ENCODE data around the gene ACTR8.
"Not testable (repeated sequence)": the region's sequence is repeated elsewhere in the genome, so short reads cannot be mapped to it uniquely, and the experiment has no call there.

ACTR8 gene, protein sequence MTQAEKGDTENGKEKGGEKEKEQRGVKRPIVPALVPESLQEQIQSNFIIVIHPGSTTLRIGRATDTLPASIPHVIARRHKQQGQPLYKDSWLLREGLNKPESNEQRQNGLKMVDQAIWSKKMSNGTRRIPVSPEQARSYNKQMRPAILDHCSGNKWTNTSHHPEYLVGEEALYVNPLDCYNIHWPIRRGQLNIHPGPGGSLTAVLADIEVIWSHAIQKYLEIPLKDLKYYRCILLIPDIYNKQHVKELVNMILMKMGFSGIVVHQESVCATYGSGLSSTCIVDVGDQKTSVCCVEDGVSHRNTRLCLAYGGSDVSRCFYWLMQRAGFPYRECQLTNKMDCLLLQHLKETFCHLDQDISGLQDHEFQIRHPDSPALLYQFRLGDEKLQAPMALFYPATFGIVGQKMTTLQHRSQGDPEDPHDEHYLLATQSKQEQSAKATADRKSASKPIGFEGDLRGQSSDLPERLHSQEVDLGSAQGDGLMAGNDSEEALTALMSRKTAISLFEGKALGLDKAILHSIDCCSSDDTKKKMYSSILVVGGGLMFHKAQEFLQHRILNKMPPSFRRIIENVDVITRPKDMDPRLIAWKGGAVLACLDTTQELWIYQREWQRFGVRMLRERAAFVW

DNA sequence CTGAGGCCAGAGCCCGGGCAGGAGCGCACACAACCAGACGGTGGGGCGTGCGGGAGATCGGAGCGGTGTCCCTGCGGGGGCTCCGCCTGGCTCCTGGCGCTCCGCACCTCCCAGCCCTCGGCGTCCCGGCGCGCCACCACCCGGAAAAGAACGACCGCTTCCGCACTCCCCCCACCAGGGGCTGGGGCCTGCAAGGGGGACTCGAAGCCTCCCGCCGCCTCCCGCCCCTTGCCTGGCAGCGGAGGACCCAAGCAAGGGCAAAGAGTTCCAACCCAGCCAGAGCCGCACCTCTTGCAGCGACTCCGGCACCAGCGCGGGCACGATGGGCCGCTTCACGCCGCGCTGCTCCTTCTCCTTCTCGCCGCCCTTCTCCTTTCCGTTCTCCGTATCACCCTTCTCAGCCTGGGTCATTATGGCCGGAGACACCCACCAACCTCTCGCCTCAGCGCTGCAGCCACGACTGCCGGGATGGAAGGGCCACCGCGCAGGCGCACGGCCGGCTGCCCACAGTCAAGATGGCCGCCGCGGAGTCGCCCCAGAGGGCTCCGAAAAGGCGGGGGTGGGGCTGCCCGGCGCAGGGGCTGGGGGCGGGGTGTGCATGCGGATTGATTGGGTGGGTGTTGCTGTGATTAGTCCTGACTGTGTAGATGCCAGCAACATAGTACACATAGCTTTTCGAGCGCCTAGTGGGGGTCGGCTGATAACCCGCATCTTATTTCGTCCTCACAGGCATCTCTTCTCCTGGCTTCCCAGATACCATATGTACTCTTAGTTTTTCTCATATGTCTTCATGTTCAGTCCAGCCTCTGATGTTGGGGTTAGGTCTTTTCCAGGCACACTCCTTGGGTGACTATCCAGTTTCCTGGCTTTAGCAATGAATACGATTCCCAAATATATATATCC, at the start of gene ACTR8:
Gene ACTR8 (minus strand): TSS at position 462 of the 903 bp plus-strand sequence. CDS start 51 bp downstream, at position 411.
- FAIRE-seq, result no peak

GRCh38 chr3:53927208-53927872, 45.4 kb upstream of the ACTR8 start:
- FAIRE-seq, result not testable (repeated sequence)

GRCh38 chr3:53921296-53921695, 39.3 kb upstream of the ACTR8 start:
- no peak for FAIRE-seq

DNA sequence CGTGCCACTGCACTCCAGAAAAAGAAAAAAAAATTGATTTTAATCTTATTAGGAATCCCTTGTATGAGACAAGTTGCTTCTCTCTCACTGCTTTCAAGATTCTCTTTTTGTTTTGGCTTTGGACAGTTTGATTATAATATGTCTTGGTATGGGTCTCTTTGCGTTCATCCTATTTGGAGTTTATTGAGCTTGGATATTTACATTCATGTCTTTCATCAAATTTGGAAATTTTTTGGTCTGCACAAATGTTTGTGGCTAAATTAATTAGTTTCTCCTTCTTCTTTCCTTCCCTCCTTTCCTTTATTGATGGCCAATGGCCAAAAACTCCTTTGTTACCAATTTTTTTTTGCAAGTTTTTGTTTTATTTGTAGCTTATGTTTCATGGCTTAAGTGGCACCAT, 37.8 kb upstream of the ACTR8 start:
- FAIRE-seq, result no peak

- no peak for FAIRE-seq
Measured at GRCh38 chr3:53913401-53913800, 31.4 kb upstream of the ACTR8 start.

GRCh38 chr3:53902711-53903110, 20.8 kb upstream of the ACTR8 start:
- FAIRE-seq, result no peak

GRCh38 chr3:53902067-53902466, 20.1 kb upstream of the ACTR8 start:
- no peak for FAIRE-seq

GRCh38 chr3:53900666-53901331, 18.8 kb upstream of the ACTR8 start:
- FAIRE-seq, result no peak

GRCh38 chr3:53899750-53900149, 17.8 kb upstream of the ACTR8 start:
- FAIRE-seq, result no peak

DNA sequence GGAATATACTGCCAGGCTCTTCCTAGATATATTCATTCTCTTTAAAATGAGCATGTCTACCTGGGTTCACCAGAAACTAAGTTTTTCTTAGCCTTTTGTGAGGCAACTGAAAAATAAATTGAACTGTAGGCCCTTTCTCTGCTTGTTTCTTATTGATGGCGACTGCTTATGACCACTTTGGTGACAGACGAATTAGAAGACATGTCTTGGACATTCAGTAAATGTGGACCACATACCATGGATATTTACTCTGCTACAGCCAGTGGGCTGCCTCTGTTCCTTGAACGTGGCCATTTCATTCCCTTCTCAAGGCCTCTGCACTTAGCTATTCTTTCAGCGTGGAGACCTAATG, 10.3 kb upstream of the ACTR8 start:
- FAIRE-seq, result no peak

DNA sequence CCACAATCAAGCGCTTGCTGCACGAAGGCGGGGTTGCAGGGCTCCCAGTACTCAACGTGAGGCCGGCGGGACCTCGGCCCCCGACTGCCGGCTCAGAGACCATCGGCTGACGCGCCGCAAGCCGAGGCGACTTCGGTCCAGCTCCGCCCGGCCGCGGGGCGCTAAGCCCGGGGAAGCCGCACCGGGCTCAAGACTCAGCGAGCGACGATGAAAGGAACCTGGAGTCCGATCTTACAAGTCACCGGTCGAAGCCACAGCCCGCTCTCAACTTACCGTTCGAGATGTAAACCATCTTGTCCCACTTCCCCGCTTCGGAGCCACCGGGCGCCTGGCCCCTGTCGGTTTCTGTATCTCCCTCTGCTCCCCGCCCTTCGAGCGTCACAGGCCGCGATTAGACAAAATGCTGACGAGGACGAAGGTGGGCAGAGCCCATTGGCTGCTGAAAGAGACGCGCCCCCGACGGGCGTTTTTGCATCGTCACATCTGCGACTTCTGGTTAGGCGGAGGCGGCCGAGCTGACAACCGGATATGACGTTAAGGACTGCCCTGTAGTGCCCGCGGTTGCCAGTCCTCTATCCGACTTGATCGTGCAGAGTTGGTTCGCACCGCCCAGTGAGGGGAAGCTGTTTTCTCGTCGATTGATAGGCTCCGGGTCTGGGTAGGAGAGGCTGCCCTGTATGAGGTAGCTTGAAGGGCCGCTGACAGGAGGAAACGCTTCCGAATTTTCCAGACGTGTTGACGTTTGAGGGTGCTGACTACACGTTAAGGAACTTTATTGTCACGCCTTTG, 9.7 kb upstream of the ACTR8 start, which contains the start of gene SELENOK:
Gene SELENOK (minus strand): TSS at position 363 of the 789 bp plus-strand sequence.
- peak; percentile 98 for FAIRE-seq

DNA sequence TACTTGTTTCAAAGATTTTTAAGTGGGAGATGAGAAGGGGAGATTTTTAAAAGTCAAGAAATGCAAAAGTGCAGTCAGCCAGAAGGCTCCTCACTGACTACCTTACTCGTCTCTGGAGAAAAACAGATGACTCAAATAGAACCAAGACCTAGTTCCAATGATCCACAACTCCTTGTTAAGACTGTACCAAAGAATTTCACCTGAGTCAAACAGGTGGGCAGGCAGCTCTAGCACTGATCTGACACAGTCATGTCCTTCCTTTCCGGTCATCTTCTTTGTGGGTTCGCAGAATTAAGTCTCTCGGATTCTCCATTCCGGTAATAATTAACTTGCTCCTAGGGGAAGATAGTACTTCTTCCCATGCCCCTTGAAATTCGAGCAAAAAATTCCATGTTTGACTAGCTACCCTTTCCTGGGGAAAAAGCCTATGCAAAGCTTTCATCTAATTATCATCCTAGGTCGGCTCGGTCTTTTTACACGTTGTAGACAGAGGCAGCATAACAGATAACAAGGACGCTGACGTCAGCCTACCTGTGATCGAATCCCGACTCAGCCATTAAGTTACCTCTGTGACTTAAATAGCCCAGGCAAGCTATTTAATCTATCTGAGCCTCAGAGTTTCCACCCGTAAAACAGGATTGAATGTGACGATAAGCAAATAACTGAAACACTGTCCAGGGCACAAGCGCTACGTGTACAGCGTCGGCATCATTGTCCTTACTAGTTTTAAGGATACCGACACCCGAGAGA, 8.9 kb upstream of the ACTR8 start:
- no peak for FAIRE-seq

GRCh38 chr3:53888232-53888631, 6.3 kb upstream of the ACTR8 start:
- FAIRE-seq, result no peak

- no peak for FAIRE-seq
Measured at GRCh38 chr3:53887446-53887845, 5.5 kb upstream of the ACTR8 start.

GRCh38 chr3:53885239-53885638, 3.3 kb upstream of the ACTR8 start:
- no peak for FAIRE-seq

DNA sequence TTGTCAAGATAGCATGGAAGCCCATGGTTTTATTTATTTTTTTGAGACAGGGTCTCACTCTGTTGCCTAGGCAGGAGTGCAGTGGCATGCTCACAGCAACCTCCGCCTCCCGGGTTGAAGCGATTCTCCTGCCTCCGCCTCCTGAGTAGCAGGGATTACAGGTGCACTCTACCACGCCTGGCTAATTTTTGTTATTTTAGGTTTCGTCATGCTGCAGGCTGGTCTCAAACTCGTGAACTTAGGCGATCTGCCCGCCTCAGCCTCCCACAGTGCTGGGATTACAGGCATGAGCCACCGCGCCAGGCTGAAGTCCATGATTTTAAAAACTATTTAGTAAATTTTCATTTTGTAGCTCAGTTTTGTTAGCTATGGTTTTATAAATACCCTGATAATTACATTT, 2.7 kb upstream of the ACTR8 start:
- no peak for FAIRE-seq

GRCh38 chr3:53883008-53883407, 1.1 kb upstream of the ACTR8 start:
- FAIRE-seq, result no peak

- FAIRE-seq, result no peak
Measured at GRCh38 chr3:53880396-53881345, 1.3 kb downstream of the ACTR8 start.

Measured in colon (tissue), 2 donors.